ENCODE measurements around the gene MAB21L2.

Gene MAB21L2

DNA sequence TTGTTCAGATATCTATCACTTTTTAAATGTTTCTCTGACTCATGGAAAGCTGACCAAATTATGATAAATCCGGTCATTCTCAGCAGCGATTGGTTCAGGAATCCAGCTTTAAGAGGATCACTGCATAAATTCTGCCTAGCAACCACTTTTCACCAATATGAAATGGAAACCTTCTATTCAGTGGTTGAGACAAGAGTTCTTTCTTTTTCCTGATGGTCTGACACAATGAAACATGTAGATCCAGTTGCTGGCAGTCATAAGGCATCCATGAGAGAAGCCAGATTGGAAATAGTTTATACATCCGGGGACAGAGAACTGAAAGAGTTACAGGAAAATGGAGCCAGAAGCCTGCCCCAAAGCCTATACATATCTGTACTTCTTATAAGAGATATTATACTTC lies 27.2 kb downstream of the MAB21L2 start:
- no peak for TF ChIP-seq POLR2A (IDR thresholded peaks at IDR 0.05; ENCODE audit: low read depth, low read length)
- DNase-seq (ENCODE audit: insufficient read length, low spot score): no peak
- FAIRE-seq: no peak

DNA sequence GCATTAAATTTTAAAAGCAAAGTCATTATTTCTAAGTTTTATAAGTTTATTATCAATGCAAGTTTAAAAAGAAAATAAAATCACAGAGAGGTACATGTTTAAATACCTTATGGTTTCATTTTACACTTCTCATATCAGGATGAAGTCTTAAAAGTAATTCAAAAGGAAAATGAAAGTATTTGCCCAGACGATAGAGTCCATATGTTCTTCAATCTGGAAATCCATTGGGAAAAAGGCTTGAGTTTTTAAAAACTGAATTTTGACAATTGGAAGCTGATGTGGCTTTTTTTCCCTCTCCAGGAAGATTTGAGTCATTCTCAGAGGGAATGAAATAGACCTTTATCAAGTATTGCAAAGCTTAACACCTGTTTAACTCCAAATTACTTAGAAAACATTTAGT lies 37.1 kb downstream of the MAB21L2 start:
- no peak for DNase-seq (ENCODE audit: insufficient read length, low spot score)
- FAIRE-seq: no peak
- TF ChIP-seq POLR2A (IDR thresholded peaks at IDR 0.05; ENCODE audit: low read depth, low read length): no peak

DNA sequence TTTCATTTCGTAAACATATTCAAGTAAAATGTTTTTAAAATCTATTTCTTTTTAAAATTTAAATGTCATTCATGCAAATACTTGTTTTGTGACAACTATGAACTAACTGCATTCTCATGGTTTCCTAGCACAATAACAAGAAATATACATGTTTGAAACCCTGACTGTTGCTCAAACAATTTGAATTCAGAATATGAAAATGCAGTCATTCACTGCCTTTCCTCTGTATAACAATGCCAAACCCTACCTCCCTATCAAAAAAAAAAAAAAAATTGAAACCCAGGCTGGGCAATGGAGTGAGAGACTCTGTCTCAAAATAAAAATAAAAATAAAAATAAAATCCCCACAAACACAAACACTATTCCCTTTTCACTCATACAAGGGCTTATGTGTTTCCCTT lies 42.1 kb downstream of the MAB21L2 start:
- DNase-seq (ENCODE audit: insufficient read length, low spot score) (no peak), FAIRE-seq (no peak)
- TF ChIP-seq POLR2A (IDR thresholded peaks at IDR 0.05; ENCODE audit: low read depth, low read length): no peak

- no peak for TF ChIP-seq POLR2A (IDR thresholded peaks at IDR 0.05; ENCODE audit: low read depth, low read length)
- DNase-seq (ENCODE audit: insufficient read length, low spot score) (no peak), FAIRE-seq (no peak)
Observed at GRCh38 chr4:150625033-150625432, 43.1 kb downstream of the MAB21L2 start.

GRCh38 chr4:150628073-150628472 lies 46.1 kb downstream of the MAB21L2 start:
- no peak for DNase-seq (ENCODE audit: insufficient read length, low spot score)
- no peak for TF ChIP-seq POLR2A (IDR thresholded peaks at IDR 0.05; ENCODE audit: low read depth, low read length)
- no peak for FAIRE-seq

DNA sequence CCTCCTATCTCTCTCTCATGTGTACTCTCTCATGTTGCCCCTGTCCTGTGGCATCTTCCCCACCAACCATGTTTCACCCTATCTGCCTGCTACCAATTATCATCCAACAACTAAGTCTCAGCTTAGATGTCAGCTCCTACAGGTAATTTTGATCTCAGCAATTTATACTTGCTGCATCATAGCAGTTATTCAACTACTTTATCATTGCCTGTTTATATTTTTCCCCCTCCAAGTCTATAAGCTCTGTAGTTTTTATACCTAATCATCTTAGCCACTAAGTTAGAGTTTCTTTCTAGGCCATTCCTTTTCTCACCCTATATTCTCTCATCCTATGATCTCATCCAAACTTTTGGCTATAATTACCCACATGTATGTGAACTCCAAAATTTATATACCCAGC lies 50.7 kb downstream of the MAB21L2 start:
- DNase-seq (ENCODE audit: insufficient read length, low spot score) (no peak), FAIRE-seq (no peak)
- TF ChIP-seq POLR2A (IDR thresholded peaks at IDR 0.05; ENCODE audit: low read depth, low read length): no peak

All from H54 (cell line).